Neural progenitor cell (in vitro differentiated cells): ENCODE data around the gene TTC27.

Source experiments
- CTCF ChIP-seq: fragments of 200-600 bp; sonication (generic); IDR thresholded peaks from 2 replicates; pipeline ENCODE4 v1.5.1; 2017; ENCODE audit warnings: antibody characterized with exemption, mild to moderate bottlenecking
- EZH2 ChIP-seq: fragments of 200-600 bp; sonication (generic); IDR thresholded peaks from 2 replicates; pipeline ENCODE4 v1.6.1; 2017; ENCODE audit warnings: antibody characterized with exemption, mild to moderate bottlenecking, moderate library complexity
- EZH2phosphoT487 ChIP-seq: fragments of 200-600 bp; sonication (generic); IDR thresholded peaks from 2 replicates; pipeline ENCODE4 v1.6.1; 2017; ENCODE audit warnings: antibody characterized with exemption

GRCh38 chr2:32741575-32741974, 113.7 kb downstream of the TTC27 start:
- no peak for TF ChIP-seq CTCF
- no peak for TF ChIP-seq EZH2phosphoT487
- no peak for TF ChIP-seq EZH2
